Adrenal gland (tissue), 5 donors: ENCODE results near the gene NELFA.

Experiments used
- POLR2A ChIP-seq, 2 donors: fragments of 450-650 bp; IDR thresholded peaks; one replicate each; pipeline ENCODE4 v1.6.1; 2017; ENCODE audit warnings: antibody characterized with exemption in 2 of 2, mild to moderate bottlenecking in 2 of 2, moderate library complexity in 1 of 2
- TF ChIP-seq, protein P1 (sequence below), 6 experiments: fragments of 450-650 bp in 4 of 6; fragments of 200-600 bp in 2 of 6; sonication (generic) in 1 of 6; IDR thresholded peaks; 1 replicate in 5 of 6; 2 replicates in 1 of 6; pipeline versions ENCODE4 v1.5.1 to v1.8.0; 2016 to 2021; ENCODE audit warnings: antibody characterized with exemption in 6 of 6, mild to moderate bottlenecking in 2 of 6, moderate library complexity in 1 of 6
- donor health status: DM: no; HTN: no; CAD: no.

DNA sequence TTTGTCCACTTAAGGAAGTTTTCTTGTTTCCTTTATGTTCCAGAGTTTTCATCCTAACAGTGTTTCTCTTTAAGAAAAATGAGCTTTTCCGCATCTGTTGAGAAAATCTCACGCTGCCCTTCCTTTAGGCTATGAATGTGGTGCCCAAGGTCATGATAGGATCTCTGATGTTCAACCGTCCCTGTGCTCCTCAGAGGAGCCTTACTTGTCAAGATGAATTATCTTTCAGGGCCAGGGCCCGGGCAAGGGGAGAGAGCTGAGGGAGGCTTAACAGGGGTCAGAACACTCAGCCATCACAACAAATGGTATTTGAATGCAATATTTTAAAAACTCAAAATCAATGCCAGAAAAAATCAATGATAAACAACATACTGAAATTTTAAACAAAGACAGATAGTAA, 6.2 kb upstream of the NELFA start:
- TF ChIP-seq, protein P1, sequence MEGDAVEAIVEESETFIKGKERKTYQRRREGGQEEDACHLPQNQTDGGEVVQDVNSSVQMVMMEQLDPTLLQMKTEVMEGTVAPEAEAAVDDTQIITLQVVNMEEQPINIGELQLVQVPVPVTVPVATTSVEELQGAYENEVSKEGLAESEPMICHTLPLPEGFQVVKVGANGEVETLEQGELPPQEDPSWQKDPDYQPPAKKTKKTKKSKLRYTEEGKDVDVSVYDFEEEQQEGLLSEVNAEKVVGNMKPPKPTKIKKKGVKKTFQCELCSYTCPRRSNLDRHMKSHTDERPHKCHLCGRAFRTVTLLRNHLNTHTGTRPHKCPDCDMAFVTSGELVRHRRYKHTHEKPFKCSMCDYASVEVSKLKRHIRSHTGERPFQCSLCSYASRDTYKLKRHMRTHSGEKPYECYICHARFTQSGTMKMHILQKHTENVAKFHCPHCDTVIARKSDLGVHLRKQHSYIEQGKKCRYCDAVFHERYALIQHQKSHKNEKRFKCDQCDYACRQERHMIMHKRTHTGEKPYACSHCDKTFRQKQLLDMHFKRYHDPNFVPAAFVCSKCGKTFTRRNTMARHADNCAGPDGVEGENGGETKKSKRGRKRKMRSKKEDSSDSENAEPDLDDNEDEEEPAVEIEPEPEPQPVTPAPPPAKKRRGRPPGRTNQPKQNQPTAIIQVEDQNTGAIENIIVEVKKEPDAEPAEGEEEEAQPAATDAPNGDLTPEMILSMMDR (IDR thresholded peaks at IDR 0.05): no peak
- no peak for TF ChIP-seq POLR2A (IDR thresholded peaks at IDR 0.05)
